ENCODE data around the gene NPBWR2.

Gene NPBWR2

GRCh38 chr20:64076061-64076997, 31.0 kb downstream of the NPBWR2 start:
- TF ChIP-seq FOXP2 (optimal IDR thresholded peaks at IDR 0.05; ENCODE audit: borderline replicate concordance, extremely low read depth, extremely low read length, insufficient read depth) (no peak), TAF1 (IDR thresholded peaks at IDR 0.05; ENCODE audit: borderline replicate concordance, insufficient read depth, low read length) (no peak), SIN3A (IDR thresholded peaks at IDR 0.05; ENCODE audit: borderline replicate concordance, insufficient read depth, low read length) (no peak), REST (IDR thresholded peaks at IDR 0.05; ENCODE audit: insufficient read depth in 1 of 2, low read depth in 2 of 2, low read length in 2 of 2) (no peak), POLR2AphosphoS5 (IDR thresholded peaks at IDR 0.05; ENCODE audit: low read depth, low read length) (no peak)

- TF ChIP-seq REST (IDR thresholded peaks at IDR 0.05; ENCODE audit: insufficient read depth in 1 of 2, low read depth in 2 of 2, low read length in 2 of 2) (no peak), TAF1 (IDR thresholded peaks at IDR 0.05; ENCODE audit: borderline replicate concordance, insufficient read depth, low read length) (no peak), FOXP2 (optimal IDR thresholded peaks at IDR 0.05; ENCODE audit: borderline replicate concordance, extremely low read depth, extremely low read length, insufficient read depth) (no peak), POLR2AphosphoS5 (IDR thresholded peaks at IDR 0.05; ENCODE audit: low read depth, low read length) (no peak)
Measured at GRCh38 chr20:64075556-64075955, 31.8 kb downstream of the NPBWR2 start.

GRCh38 chr20:64074963-64075362, 32.4 kb downstream of the NPBWR2 start:
- no peak for TF ChIP-seq FOXP2 (optimal IDR thresholded peaks at IDR 0.05; ENCODE audit: borderline replicate concordance, extremely low read depth, extremely low read length, insufficient read depth)

- TF ChIP-seq FOXP2 (optimal IDR thresholded peaks at IDR 0.05; ENCODE audit: borderline replicate concordance, extremely low read depth, extremely low read length, insufficient read depth) (no peak), SIN3A (IDR thresholded peaks at IDR 0.05; ENCODE audit: borderline replicate concordance, insufficient read depth, low read length) (no peak)
Measured at GRCh38 chr20:64074184-64074789, 33.1 kb downstream of the NPBWR2 start.

- TF ChIP-seq FOXP2 (optimal IDR thresholded peaks at IDR 0.05; ENCODE audit: borderline replicate concordance, extremely low read depth, extremely low read length, insufficient read depth) = no peak
- TF ChIP-seq REST (IDR thresholded peaks at IDR 0.05; ENCODE audit: insufficient read depth in 1 of 2, low read depth in 2 of 2, low read length in 2 of 2) = no peak
- TF ChIP-seq TAF1 (IDR thresholded peaks at IDR 0.05; ENCODE audit: borderline replicate concordance, insufficient read depth, low read length) = no peak
- no peak for TF ChIP-seq POLR2AphosphoS5 (IDR thresholded peaks at IDR 0.05; ENCODE audit: low read depth, low read length)
- no peak for TF ChIP-seq SIN3A (IDR thresholded peaks at IDR 0.05; ENCODE audit: borderline replicate concordance, insufficient read depth, low read length)
Measured at GRCh38 chr20:64073476-64074183, 33.7 kb downstream of the NPBWR2 start.
